Esophagus muscularis mucosa (tissue), 4 donors: ENCODE results near the gene ATL1. TPM values are rescaled to one million over a fixed set of nuclear protein-coding genes. Genes with fewer than 3 reads are reported as not detected.
A peak's percentile ranks its signal among the peaks of the same experiment; 100 is the strongest.

Experiments
- DNase-seq: peaks from one replicate; pipeline ENCODE4 v3.0.0-alpha.2; 2017; ENCODE audit errors: extremely low spot score
- H3K27ac ChIP-seq, 4 donors: fragments of 200-600 bp; sonication (generic); replicated peaks in 1 of 4; 1 replicate in 3 of 4; 2 replicates in 1 of 4; pipeline ENCODE4 v1.5.1; 2016 to 2019; ENCODE audit warnings: mild to moderate bottlenecking in 1 of 4
- H3K27me3 ChIP-seq, 4 donors: fragments of 200-600 bp; sonication (generic); one replicate each; pipeline versions ENCODE4 v1.5.1 to v1.6.0; 2016 to 2019
- H3K36me3 ChIP-seq, 4 donors: fragments of 200-600 bp; sonication (generic); one replicate each; pipeline ENCODE4 v1.5.1; 2016 to 2019
- H3K4me1 ChIP-seq, 4 donors: fragments of 200-600 bp; sonication (generic); one replicate each; pipeline ENCODE4 v1.5.1; 2016 to 2019
- H3K4me3 ChIP-seq, 4 donors: fragments of 200-600 bp; sonication (generic); 1 replicate in 2 of 4; 2 replicates in 2 of 4; pipeline ENCODE4 v1.5.1; 2016 to 2019; ENCODE audit warnings: mild to moderate bottlenecking in 4 of 4, moderate library complexity in 1 of 4
- H3K9me3 ChIP-seq, 4 donors: fragments of 200-600 bp; sonication (generic); 1 replicate in 3 of 4; 2 replicates in 1 of 4; pipeline ENCODE4 v1.5.1; 2016 to 2019
- CTCF ChIP-seq, 3 experiments: fragments of 200-600 bp in 2 of 3; fragments of 450-650 bp in 1 of 3; sonication (generic) in 2 of 3; IDR thresholded peaks; one replicate each; pipeline ENCODE4 v1.5.1; 2017 to 2019; ENCODE audit warnings: antibody characterized with exemption in 3 of 3, mild to moderate bottlenecking in 2 of 3, moderate library complexity in 1 of 3
- EP300 ChIP-seq: sonication (generic); formaldehyde crosslinking; IDR thresholded peaks from one replicate; pipeline ENCODE4 v1.6.1; 2017; ENCODE audit warnings: antibody characterized with exemption
- POLR2A ChIP-seq: fragments of 450-650 bp; IDR thresholded peaks from one replicate; pipeline ENCODE4 v1.6.1; 2017; ENCODE audit warnings: antibody characterized with exemption, moderate library complexity, mild to moderate bottlenecking, low read depth
- POLR2AphosphoS5 ChIP-seq, 2 donors: sonication (generic); formaldehyde crosslinking; IDR thresholded peaks; one replicate each; pipeline ENCODE4 v1.6.1; 2017; ENCODE audit warnings: antibody characterized with exemption in 2 of 2
- WGBS: methylation state at CpG from one replicate; pipeline ENCODE4 v1.1.5; 2018; 5-methylcytosine and 5-hydroxymethylcytosine counted together
- intact Hi-C: fragments of 100-400 bp; cut with DNase I; formaldehyde crosslinking; loops from one replicate; pipeline ENCODE4 v1.15.1; 2023
- total RNA-seq, 4 donors: library from RNA; depleted of rRNA; stranded (reverse); fragments of >200 nt; gene quantifications; one replicate each; pipeline versions ENCODE4 v1.1.0 to v1.2.1, GENCODE V29; 2016

The ATL1 gene
- total RNA-seq, 4 donors from 2014 or later, result 13.6 to 27.9 (median 18.6) TPM

GRCh38 chr14:50524731-50525515, 35.0 kb upstream of the ATL1 start:
- Histone ChIP-seq H3K4me3 (no peak overlapping the region), H3K9me3 (no peaks in the 10 kb centered on the region), H3K27me3 (no peaks in the 10 kb centered on the region), H3K36me3 (no peaks in the 10 kb centered on the region), H3K27ac (no peak overlapping the region), H3K4me1 (peaks cover 0 to 76% (median 69%) of the 10 kb centered on the region in 4 donors)
- TF ChIP-seq EP300 (no peak), POLR2A (no peak), CTCF (IDR thresholded peaks at IDR 0.05) (no peak), POLR2AphosphoS5 (IDR thresholded peaks at IDR 0.05) (no peak)
- WGBS, result 78% methylated on average over 6 of the region's 6 CpGs
- DNase-seq, result no peak
- intact Hi-C loops, result no loop called here

- Histone ChIP-seq H3K36me3 (no peaks in the 10 kb centered on the region), H3K27ac (no peak overlapping the region), H3K4me1 (peaks cover 10 to 79% (median 69%) of the 10 kb centered on the region in 4 donors), H3K9me3 (no peaks in the 10 kb centered on the region), H3K4me3 (no peak overlapping the region), H3K27me3 (no peaks in the 10 kb centered on the region)
- intact Hi-C loops, result no loop called here
- DNase-seq, result no peak
- WGBS, result 95% methylated on average over 1 of the region's 1 CpG
- TF ChIP-seq EP300 (no peak), POLR2A (no peak), CTCF (IDR thresholded peaks at IDR 0.05) (no peak), POLR2AphosphoS5 (IDR thresholded peaks at IDR 0.05) (no peak)
These were observed 31.9 kb upstream of the ATL1 start for GRCh38 chr14:50528000-50528399.

GRCh38 chr14:50529288-50530179, 30.4 kb upstream of the ATL1 start:
- H3K4me3 ChIP-seq, result peak overlapping the region in 1 of 4 donors; percentile 90
- H3K4me1 ChIP-seq, result peaks cover 12 to 77% (median 62%) of the 10 kb centered on the region in 4 donors
- intact Hi-C loops, result loop anchor here (5.0 to 10.0 kb wide), 2 partner anchors 132 to 415 kb away; partner anchors contain the start of genes CDKL1 and VCPKMT
- no peaks in the 10 kb centered on the region for H3K27me3 ChIP-seq
- H3K9me3 ChIP-seq, result no peaks in the 10 kb centered on the region
- DNase-seq, result no peak
- no peak for TF ChIP-seq POLR2A
- 72% methylated on average over 6 of the region's 6 CpGs for WGBS
- no peaks in the 10 kb centered on the region for H3K36me3 ChIP-seq
- peak overlapping the region in 2 of 4 donors; percentile 6 to 97 for H3K27ac ChIP-seq

GRCh38 chr14:50530358-50530757, 29.6 kb upstream of the ATL1 start:
- 15% methylated on average over 1 of the region's 1 CpG for WGBS
- no peak for DNase-seq
- Histone ChIP-seq H3K4me3 (peak overlapping the region; percentile 87 to 96 (median 92)), H3K27ac (peak overlapping the region in 3 of 4 donors; percentile 97 to 98 (median 97)), H3K27me3 (no peaks in the 10 kb centered on the region), H3K4me1 (peaks cover 12 to 68% (median 58%) of the 10 kb centered on the region in 4 donors), H3K36me3 (no peaks in the 10 kb centered on the region), H3K9me3 (no peaks in the 10 kb centered on the region)
- intact Hi-C loops, result loop anchor here (5.0 to 10.0 kb wide), 2 partner anchors 133 to 416 kb away; partner anchors contain the start of genes CDKL1 and VCPKMT
- TF ChIP-seq POLR2A, result no peak
- no peak for TF ChIP-seq EP300
- TF ChIP-seq POLR2AphosphoS5 (IDR thresholded peaks at IDR 0.05), result no peak
- no peak for TF ChIP-seq CTCF (IDR thresholded peaks at IDR 0.05)
